Measurements from ENCODE around the gene PHRF1.

Gene PHRF1

GRCh38 chr11:607971-608659 lies 31.8 kb downstream of the PHRF1 start:
- Mint-ChIP-seq H3K4me3 (no peak overlapping the region), H3K27me3 (no peaks in the 10 kb centered on the region), H3K27ac (ENCODE audit: low read depth) (no peak overlapping the region), H3K4me1 (peaks cover 5% of the 10 kb centered on the region), H3K9me3 (no peaks in the 10 kb centered on the region), H3K36me3 (ENCODE audit: insufficient read depth) (peaks cover 42% of the 10 kb centered on the region)
- no peak for DNase-seq (ENCODE audit: low spot score in 2 of 2)
- no peak for ATAC-seq (replicated peaks; ENCODE audit: extremely low read depth, poor library complexity, severe bottlenecking)

GRCh38 chr11:608791-609251 lies 32.6 kb downstream of the PHRF1 start:
- peaks cover 38% of the 10 kb centered on the region for H3K36me3 Mint-ChIP-seq (ENCODE audit: insufficient read depth)
- H3K4me1 Mint-ChIP-seq = peaks cover 5% of the 10 kb centered on the region
- H3K9me3 Mint-ChIP-seq = no peaks in the 10 kb centered on the region
- no peak overlapping the region for H3K4me3 Mint-ChIP-seq
- H3K27ac Mint-ChIP-seq (ENCODE audit: low read depth) = no peak overlapping the region
- ATAC-seq (replicated peaks; ENCODE audit: extremely low read depth, poor library complexity, severe bottlenecking) (no peak), DNase-seq (ENCODE audit: low spot score in 2 of 2) (no peak)
- H3K27me3 Mint-ChIP-seq = no peaks in the 10 kb centered on the region

- Mint-ChIP-seq H3K4me3 (no peak overlapping the region), H3K4me1 (peaks cover 9% of the 10 kb centered on the region), H3K36me3 (ENCODE audit: insufficient read depth) (peaks cover 35% of the 10 kb centered on the region), H3K9me3 (no peaks in the 10 kb centered on the region), H3K27me3 (no peaks in the 10 kb centered on the region), H3K27ac (ENCODE audit: low read depth) (no peak overlapping the region)
- ATAC-seq (replicated peaks; ENCODE audit: extremely low read depth, poor library complexity, severe bottlenecking) (no peak), DNase-seq (ENCODE audit: low spot score in 2 of 2) (no peak)
Observed at GRCh38 chr11:609341-609811, 33.1 kb downstream of the PHRF1 start.

GRCh38 chr11:610146-610801 lies 34.0 kb downstream of the PHRF1 start:
- Mint-ChIP-seq H3K27me3 (no peaks in the 10 kb centered on the region), H3K4me3 (no peak overlapping the region), H3K27ac (ENCODE audit: low read depth) (peak overlapping the region; percentile 88), H3K4me1 (peaks cover 11% of the 10 kb centered on the region), H3K36me3 (ENCODE audit: insufficient read depth) (peaks cover 34% of the 10 kb centered on the region), H3K9me3 (no peaks in the 10 kb centered on the region)
- no peak for ATAC-seq (replicated peaks; ENCODE audit: extremely low read depth, poor library complexity, severe bottlenecking)
- no peak for DNase-seq (ENCODE audit: low spot score in 2 of 2)

- H3K36me3 Mint-ChIP-seq (ENCODE audit: insufficient read depth) = peaks cover 39% of the 10 kb centered on the region
- no peaks in the 10 kb centered on the region for H3K9me3 Mint-ChIP-seq
- ATAC-seq (replicated peaks; ENCODE audit: extremely low read depth, poor library complexity, severe bottlenecking) (no peak), DNase-seq (ENCODE audit: low spot score in 2 of 2) (no peak)
- H3K27ac Mint-ChIP-seq (ENCODE audit: low read depth) = peak overlapping the region; percentile 88
- H3K27me3 Mint-ChIP-seq = no peaks in the 10 kb centered on the region
- H3K4me3 Mint-ChIP-seq = no peak overlapping the region
- peaks cover 18% of the 10 kb centered on the region for H3K4me1 Mint-ChIP-seq
Observed at GRCh38 chr11:611001-611996, 35.0 kb downstream of the PHRF1 start.

GRCh38 chr11:612201-612960 lies 36.1 kb downstream of the PHRF1 start:
- H3K36me3 Mint-ChIP-seq (ENCODE audit: insufficient read depth) = peaks cover 29% of the 10 kb centered on the region
- peak overlapping the region; percentile 82 for H3K27ac Mint-ChIP-seq (ENCODE audit: low read depth)
- no peaks in the 10 kb centered on the region for H3K27me3 Mint-ChIP-seq
- ATAC-seq (replicated peaks; ENCODE audit: extremely low read depth, poor library complexity, severe bottlenecking) (no peak), DNase-seq (ENCODE audit: low spot score in 2 of 2) (no peak)
- peak overlapping the region; percentile 47 for H3K4me3 Mint-ChIP-seq
- H3K4me1 Mint-ChIP-seq = peaks cover 22% of the 10 kb centered on the region
- no peaks in the 10 kb centered on the region for H3K9me3 Mint-ChIP-seq

GRCh38 chr11:612961-613300 lies 36.7 kb downstream of the PHRF1 start:
- peak overlapping the region; percentile 82 for H3K27ac Mint-ChIP-seq (ENCODE audit: low read depth)
- no peaks in the 10 kb centered on the region for H3K9me3 Mint-ChIP-seq
- H3K4me3 Mint-ChIP-seq = no peak overlapping the region
- ATAC-seq (replicated peaks; ENCODE audit: extremely low read depth, poor library complexity, severe bottlenecking) (no peak), DNase-seq (ENCODE audit: low spot score in 2 of 2) (no peak)
- H3K36me3 Mint-ChIP-seq (ENCODE audit: insufficient read depth) = peaks cover 28% of the 10 kb centered on the region
- no peaks in the 10 kb centered on the region for H3K27me3 Mint-ChIP-seq
- H3K4me1 Mint-ChIP-seq = peaks cover 22% of the 10 kb centered on the region

- H3K9me3 Mint-ChIP-seq = no peaks in the 10 kb centered on the region
- peaks cover 22% of the 10 kb centered on the region for H3K4me1 Mint-ChIP-seq
- peak overlapping the region; percentile 82 for H3K27ac Mint-ChIP-seq (ENCODE audit: low read depth)
- H3K27me3 Mint-ChIP-seq = no peaks in the 10 kb centered on the region
- H3K36me3 Mint-ChIP-seq (ENCODE audit: insufficient read depth) = peaks cover 27% of the 10 kb centered on the region
- peak; percentile 50 to 54 for DNase-seq (ENCODE audit: low spot score in 2 of 2)
- H3K4me3 Mint-ChIP-seq = no peak overlapping the region
- ATAC-seq (replicated peaks; ENCODE audit: extremely low read depth, poor library complexity, severe bottlenecking) = peak; percentile 38
Observed at GRCh38 chr11:613369-613968, 37.2 kb downstream of the PHRF1 start.

- DNase-seq (ENCODE audit: low spot score in 2 of 2) = no peak
- H3K36me3 Mint-ChIP-seq (ENCODE audit: insufficient read depth) = peaks cover 29% of the 10 kb centered on the region
- H3K9me3 Mint-ChIP-seq = no peaks in the 10 kb centered on the region
- ATAC-seq (replicated peaks; ENCODE audit: extremely low read depth, poor library complexity, severe bottlenecking) = no peak
- peak overlapping the region; percentile 82 for H3K27ac Mint-ChIP-seq (ENCODE audit: low read depth)
- H3K27me3 Mint-ChIP-seq = no peaks in the 10 kb centered on the region
- H3K4me1 Mint-ChIP-seq = peaks cover 22% of the 10 kb centered on the region
- peak overlapping the region; percentile 85 for H3K4me3 Mint-ChIP-seq
Observed at GRCh38 chr11:614021-614622, 37.9 kb downstream of the PHRF1 start.

- peak overlapping the region; percentile 85 for H3K4me3 Mint-ChIP-seq
- no peak for DNase-seq (ENCODE audit: low spot score in 2 of 2)
- peaks cover 22% of the 10 kb centered on the region for H3K4me1 Mint-ChIP-seq
- peak overlapping the region; percentile 88 for H3K27ac Mint-ChIP-seq (ENCODE audit: low read depth)
- no peaks in the 10 kb centered on the region for H3K27me3 Mint-ChIP-seq
- peaks cover 31% of the 10 kb centered on the region for H3K36me3 Mint-ChIP-seq (ENCODE audit: insufficient read depth)
- no peak for ATAC-seq (replicated peaks; ENCODE audit: extremely low read depth, poor library complexity, severe bottlenecking)
- H3K9me3 Mint-ChIP-seq = no peaks in the 10 kb centered on the region
Observed at GRCh38 chr11:614623-615503, 38.6 kb downstream of the PHRF1 start.

Measured in central memory CD8-positive, alpha-beta T cell (primary cell).